Mucosa of gallbladder (tissue), 1 donor: ENCODE measurements around the gene TBC1D5. TPM values are rescaled to one million over a fixed set of nuclear protein-coding genes. Genes with fewer than 3 reads are reported as not detected.
"Not testable (repeated sequence)": the region's sequence is repeated elsewhere in the genome, so short reads cannot be mapped to it uniquely, and the experiment has no call there.

Source experiments
- DNase-seq: peaks from one replicate; pipeline ENCODE4 v3.0.0-alpha.2; 2020; ENCODE audit warnings: low spot score
- total RNA-seq: library from RNA; stranded (reverse); gene quantifications from one replicate; pipeline ENCODE4 v1.2.1, GENCODE V29; 2021
- donor health status: DM: no; HTN: no; CAD: no.

The TBC1D5 gene
- total RNA-seq, 1 donor from 2014 or later = 60.0 TPM

DNA sequence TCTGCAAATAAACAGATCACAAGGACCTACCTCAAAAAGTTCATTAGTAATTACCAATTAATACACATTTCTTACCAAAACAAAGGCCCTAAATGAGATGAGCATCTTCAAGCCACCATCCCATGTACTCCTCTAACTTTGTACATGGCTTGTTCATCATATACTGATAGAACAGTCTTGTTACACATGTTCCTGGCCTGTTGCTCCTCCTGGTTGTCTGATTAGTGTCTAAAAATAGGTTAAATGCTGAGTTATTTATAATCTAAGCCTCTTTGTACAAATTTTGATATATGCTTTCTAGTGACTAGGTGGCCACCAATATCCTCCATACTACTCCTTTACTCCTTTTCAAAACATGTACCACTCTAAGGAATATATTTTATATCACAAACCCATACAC is 25.0 kb downstream of the TBC1D5 start:
- DNase-seq = no peak

- no peak for DNase-seq
Measured at GRCh38 chr3:17714473-17714872, 28.0 kb downstream of the TBC1D5 start.

DNA sequence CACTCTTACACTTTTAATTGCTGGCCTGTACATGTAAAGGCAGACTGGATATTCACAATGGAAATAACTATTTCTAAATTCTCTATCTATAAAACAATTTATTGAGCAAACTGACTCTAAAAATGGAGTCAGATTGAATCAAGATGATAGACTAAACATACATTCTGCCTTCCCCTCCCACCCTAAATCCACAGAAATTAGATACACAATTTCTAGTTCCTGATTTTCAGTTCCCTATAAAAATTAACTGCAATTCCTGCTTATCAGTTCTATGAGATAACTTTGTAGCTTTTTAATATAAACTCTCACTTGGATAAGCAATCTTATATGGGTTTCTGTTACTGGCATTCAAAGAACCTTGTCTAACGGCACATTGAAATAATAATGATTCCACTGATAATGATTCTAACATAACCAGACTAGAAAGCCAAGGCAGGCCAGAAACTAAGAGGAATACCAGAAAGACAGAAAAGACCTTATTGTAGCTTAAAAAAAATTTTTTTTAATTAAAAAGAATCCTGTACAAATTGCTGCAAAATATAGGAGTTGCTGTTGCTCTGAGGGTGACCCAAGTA is 33.1 kb downstream of the TBC1D5 start:
- DNase-seq = no peak

GRCh38 chr3:17707813-17708543 is 34.5 kb downstream of the TBC1D5 start:
- no peak for DNase-seq

DNA sequence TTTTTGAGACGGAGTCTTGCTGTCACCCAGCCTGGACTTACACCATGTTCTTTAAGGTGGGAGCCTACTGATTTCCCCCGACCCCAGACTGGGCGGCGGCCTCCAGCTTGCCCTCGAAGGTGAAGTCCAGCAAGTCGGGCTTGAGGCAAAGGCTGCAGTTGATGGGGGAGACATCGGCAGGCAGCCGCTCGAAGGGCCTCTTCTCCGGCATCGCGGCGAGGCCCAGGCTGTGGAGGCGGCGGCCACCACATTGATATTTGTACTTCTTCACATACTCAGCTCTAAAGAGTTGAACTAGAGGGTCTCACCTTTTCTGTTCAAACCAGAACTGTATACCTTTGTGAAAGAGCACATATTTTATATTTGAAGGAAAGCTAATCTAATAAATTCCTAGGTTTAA is 36.4 kb downstream of the TBC1D5 start:
- not testable (repeated sequence) for DNase-seq

DNA sequence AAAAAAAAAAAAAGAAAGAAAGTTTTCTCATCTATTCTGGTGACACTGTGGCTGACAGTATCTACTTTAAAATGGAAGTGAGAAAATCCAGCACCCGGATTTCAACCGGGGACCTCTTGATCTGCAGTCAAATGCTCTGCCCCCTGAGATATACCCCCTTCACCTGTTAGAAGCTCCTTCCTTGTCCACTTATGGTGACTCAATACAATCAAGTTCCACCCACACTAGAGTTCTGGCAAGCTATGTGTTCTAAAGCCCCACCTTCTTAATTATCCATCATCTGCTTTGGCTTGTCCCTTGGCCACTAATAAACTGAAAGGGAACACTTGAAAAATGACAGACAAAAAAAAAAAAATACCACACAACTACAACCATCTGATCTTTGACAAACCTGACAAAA is 42.6 kb downstream of the TBC1D5 start:
- not testable (repeated sequence) for DNase-seq

DNA sequence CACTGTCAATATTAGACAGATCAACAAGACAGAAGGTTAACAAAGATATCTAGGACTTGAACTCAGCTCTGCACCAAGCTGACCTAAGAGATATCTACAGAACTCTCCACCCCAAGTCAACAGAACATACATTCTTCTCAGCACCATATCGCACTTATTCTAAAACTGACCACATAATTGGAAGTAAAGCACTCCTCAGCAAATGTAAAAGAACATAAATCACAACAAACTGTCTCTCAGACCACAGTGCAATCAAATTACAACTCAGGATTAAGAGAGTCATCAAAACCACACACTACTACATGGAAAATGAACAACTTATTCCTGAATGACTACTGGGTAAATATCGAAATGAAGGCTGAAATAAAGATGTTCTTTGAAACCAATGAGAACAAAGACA is 46.8 kb downstream of the TBC1D5 start:
- not testable (repeated sequence) for DNase-seq

GRCh38 chr3:17693670-17693999 is 48.8 kb downstream of the TBC1D5 start:
- DNase-seq = not testable (repeated sequence)

- not testable (repeated sequence) for DNase-seq
Measured at GRCh38 chr3:17692846-17693669, 49.4 kb downstream of the TBC1D5 start.

GRCh38 chr3:17687566-17687965 is 54.9 kb downstream of the TBC1D5 start:
- no peak for DNase-seq

DNA sequence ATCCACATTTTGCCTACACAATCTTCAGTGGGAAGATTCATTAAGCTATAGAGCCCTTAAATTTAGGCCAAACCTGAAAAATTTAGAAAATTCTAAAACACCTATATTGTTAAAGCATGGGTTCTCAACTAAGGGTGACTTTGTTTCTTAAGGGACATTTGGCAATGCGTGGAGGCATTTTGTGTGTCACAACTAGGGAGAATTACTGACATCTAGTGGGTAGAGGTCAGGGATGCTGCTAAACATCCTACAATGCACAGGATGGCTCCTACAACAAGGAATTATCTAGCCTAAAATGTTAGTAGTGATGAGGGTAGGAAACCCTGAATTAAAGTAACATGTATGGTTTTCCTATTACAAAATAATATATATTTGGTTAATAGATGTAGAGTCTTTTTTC is 55.8 kb downstream of the TBC1D5 start:
- DNase-seq = no peak

DNA sequence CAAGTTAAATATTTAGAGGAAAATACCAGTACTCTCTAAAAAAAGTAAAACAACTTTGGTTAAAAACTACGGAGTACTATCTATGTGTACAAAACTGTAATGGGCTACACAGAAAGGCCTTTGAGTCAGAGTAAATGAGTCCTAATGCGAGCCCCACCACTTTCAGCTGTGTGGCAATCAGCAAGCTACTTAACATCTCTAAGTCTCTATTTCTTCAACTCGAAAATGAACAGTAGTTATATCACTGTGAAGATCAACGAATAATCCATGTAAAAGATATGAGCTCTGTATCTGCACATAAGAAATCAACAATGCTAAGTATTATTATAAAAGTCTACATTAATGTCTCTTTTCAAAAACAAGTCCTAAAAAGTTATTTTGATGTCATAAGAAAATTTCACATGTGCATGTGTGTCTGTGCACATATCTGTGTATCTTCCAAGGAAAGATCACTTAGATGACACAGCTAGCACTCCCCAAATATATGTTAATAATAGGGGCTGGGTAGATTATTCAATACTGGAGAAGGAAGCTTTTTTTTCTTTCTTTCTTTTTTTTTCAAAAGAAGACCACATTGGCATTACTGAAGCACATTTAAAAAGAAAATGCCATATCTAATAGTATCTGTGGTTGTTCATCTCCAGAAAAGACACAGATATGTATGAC is 58.8 kb downstream of the TBC1D5 start:
- DNase-seq = no peak

DNA sequence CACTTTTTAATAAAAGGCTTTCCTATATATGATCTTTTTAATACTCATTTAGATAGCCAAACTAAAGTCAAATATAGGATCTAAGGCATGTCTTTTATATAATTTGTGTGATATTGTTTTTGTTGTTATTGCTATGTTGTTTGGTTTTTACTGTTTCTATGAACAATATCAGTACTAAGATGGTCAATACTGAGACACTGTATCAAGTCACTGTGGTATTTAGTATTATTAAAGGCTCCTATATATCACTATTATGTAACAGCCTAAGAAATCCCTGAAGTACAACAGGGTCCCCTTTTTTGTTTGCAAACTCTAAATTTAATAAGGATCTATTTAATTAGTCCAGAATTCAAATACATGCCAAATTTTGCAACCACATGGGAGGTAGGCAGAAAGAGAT is 61.9 kb downstream of the TBC1D5 start:
- no peak for DNase-seq

- no peak for DNase-seq
Measured at GRCh38 chr3:17678116-17678741, 64.2 kb downstream of the TBC1D5 start.

DNA sequence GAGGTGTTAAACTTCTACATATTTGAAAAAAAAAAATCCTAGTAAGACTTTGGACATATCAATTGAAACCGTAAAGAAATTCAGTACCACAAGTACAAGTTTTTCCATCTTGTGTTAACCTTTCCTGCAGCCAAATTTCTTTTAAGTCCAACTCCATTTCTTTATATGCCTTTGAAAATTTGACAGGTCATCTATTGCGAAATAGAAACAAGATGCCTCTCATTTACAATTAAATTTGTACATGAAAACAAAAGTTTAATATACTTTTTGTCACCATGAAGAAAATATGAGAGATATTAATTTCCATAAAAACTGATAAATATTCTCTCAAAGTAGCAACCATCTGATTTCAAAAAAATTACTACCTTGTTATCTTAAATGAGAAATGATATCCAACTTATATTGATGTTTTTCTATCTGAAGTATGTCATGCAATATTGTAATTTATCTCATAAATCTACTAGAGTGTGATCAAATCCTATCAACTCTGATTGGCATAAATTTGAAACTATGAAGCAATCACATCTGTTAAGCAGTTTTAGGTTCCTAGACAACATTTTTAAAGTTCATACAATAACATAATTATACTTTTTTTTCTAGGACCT is 68.2 kb downstream of the TBC1D5 start:
- no peak for DNase-seq

DNA sequence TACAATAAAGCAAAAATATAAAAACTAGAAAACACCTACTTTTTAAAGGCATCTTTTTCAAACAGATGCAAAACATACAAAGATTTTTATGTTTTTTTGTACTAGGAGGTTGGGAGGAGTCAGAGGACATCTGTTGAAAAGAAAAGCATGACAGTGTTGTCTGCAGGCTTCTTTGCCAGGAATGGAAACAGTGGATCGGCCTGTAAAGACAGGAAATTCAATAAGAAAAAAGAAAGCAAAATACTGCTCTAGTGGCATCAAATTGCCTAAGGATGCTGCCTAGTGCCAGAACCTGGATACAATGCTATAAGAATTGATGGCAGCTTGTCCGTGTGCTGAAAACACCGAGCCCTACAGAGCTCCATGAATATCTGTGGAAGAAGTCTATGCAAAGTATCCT is 69.9 kb downstream of the TBC1D5 start:
- no peak for DNase-seq

DNA sequence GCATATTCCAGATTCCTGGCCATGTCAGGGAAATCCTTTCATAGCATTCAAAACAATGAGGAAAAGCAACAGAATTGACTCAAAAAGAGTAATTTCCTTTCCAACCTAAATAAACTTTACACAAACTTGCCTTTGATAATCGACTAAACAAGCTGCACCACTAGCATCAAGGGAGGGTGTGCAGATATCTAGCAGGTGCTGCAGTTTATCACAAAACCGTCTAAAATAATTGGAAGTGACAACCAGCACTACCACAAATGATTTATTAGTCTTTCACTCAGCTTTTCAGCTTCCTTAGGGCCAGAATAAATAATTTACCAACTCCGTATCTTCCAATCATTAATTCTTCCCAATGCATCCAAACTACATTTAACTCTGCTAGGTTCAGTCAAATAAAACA is 71.7 kb downstream of the TBC1D5 start:
- no peak for DNase-seq

DNA sequence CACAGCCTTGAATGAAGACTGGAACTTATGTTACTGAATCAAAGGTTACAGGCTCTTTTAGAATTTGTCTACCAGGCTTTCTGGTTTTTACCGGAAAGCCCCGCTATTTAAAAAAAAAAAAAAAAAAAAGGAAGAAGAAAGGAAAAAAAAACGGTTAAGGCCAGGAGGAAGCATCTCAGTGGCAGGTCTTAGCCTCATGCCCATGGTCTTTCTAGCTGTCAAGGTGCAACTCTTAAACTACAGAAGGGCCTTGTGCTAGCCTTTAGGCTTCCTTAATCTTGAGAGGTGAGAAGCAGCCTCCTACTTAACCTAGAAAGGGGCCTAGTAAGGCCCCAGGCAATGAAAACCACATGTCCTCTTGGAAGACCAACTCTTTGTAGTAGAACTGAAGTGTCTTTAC is 77.5 kb downstream of the TBC1D5 start:
- no peak for DNase-seq

- DNase-seq = no peak
Measured at GRCh38 chr3:17656264-17656663, 86.2 kb downstream of the TBC1D5 start.

DNA sequence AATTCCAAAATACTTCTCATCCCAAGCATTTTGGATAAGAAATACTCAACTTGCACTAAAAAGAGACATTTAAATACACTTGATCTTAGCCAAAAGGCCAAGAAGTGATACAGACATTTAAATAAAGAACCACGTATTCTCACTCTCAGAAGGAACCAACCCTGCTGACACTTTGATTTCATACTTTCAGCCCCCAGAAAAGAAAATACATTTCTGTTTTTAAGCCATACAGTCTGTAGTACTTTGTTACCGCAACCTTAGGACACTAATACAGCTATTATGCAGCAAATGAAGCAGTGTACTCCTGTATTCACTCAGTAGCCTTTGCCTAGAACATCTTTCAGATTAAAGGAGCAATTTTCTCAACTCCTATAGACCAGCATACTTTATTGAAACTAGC is 86.7 kb downstream of the TBC1D5 start:
- no peak for DNase-seq

DNA sequence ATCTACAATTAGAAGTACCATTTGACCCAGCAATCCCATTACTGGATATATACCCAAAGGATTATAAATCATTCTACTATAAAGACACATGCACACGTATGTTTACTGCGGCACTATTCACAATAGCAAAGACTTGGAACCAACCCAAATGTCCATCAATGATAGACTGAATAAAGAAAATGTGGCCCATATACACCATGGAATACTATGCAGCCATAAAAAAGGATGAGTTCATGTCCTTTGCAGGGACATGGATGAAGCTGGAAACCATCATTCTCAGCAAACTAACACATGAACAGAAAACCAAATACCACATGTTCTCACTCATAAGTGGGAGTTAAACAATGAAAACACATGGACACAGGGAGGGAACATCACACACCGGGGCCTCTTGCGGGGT is 92.7 kb downstream of the TBC1D5 start:
- not testable (repeated sequence) for DNase-seq
